ENCODE data around the gene WDPCP. TPM values are rescaled to one million over a fixed set of nuclear protein-coding genes. Genes with fewer than 3 reads are reported as not detected.
"Not testable (repeated sequence)": the region's sequence is repeated elsewhere in the genome, so short reads cannot be mapped to it uniquely, and the experiment has no call there.

The WDPCP gene
- total RNA-seq, 1 donor from 2014 or later = 4.3 TPM

DNA sequence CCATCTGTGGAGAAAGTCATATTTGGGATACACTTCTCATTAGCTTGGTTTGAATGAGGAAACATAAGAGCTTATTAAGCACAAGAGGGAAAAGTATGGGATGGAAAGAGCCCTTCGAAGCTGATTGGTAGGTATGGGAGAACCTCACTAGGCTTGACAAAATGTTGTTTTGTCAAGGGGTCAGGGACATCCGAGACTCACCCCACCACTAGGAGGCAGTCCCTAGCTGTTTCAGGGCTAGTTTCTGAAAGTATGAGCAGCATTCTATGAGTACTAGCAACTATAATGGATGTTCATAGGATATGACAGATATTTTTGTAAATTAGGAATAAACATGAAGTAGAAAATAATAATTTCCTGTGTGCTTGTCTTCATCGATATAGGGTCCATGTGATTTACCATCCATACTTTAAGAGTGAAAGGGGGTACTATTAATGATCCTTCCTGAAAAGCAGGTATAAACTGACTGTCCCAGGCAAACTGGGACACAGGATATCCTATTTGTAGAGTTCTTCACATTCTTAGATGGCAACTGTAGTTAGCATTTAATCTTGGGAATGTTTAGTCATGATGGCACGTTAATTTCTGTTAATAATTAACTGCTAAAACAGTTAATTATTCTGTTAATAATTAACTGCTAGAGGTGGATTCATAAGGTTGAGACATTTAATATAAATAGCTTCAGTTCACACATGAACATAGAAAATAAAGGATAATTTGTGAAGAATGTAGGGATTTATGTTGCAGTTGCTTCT, 509.2 kb downstream of the WDPCP start:
- H3K4me1 Mint-ChIP-seq (ENCODE audit: low read depth, unreplicated experiment) = no peaks in the 10 kb centered on the region
- no peaks in the 10 kb centered on the region for H3K36me3 Mint-ChIP-seq (ENCODE audit: unreplicated experiment)
- DNase-seq = peak; percentile 20
- H3K27me3 Mint-ChIP-seq (ENCODE audit: unreplicated experiment) = no peaks in the 10 kb centered on the region
- H3K4me3 Mint-ChIP-seq (ENCODE audit: unreplicated experiment) = no peak overlapping the region
- H3K9me3 Mint-ChIP-seq (ENCODE audit: unreplicated experiment) = no peaks in the 10 kb centered on the region
- TF ChIP-seq, protein P1, sequence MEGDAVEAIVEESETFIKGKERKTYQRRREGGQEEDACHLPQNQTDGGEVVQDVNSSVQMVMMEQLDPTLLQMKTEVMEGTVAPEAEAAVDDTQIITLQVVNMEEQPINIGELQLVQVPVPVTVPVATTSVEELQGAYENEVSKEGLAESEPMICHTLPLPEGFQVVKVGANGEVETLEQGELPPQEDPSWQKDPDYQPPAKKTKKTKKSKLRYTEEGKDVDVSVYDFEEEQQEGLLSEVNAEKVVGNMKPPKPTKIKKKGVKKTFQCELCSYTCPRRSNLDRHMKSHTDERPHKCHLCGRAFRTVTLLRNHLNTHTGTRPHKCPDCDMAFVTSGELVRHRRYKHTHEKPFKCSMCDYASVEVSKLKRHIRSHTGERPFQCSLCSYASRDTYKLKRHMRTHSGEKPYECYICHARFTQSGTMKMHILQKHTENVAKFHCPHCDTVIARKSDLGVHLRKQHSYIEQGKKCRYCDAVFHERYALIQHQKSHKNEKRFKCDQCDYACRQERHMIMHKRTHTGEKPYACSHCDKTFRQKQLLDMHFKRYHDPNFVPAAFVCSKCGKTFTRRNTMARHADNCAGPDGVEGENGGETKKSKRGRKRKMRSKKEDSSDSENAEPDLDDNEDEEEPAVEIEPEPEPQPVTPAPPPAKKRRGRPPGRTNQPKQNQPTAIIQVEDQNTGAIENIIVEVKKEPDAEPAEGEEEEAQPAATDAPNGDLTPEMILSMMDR (IDR thresholded peaks at IDR 0.05; ENCODE audit: partially characterized antibody, unreplicated experiment) = peak; percentile 36
- H3K27ac Mint-ChIP-seq (ENCODE audit: unreplicated experiment) = no peak overlapping the region

DNA sequence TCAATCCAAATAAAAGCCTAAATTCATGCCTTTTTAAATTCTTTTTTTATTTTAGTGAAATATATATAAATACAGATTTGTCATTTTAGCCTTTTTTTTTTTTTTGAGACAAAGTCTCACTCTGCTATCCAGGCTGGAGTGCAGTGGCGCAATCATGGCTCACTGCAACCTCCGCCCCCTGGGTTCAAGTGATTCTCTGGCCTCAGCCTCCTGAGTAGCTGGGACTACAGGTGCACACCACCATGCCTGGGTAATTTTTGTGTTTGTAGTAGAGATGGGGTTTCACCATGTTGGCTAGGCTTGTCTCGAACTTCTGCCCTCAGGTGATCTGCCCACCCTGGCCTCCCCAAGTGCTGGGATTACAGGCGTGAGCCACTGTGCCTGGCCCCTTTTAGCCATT, 513.9 kb downstream of the WDPCP start:
- not testable (repeated sequence) for H3K36me3 Mint-ChIP-seq (ENCODE audit: unreplicated experiment); H3K27ac Mint-ChIP-seq (ENCODE audit: unreplicated experiment); DNase-seq; H3K4me3 Mint-ChIP-seq (ENCODE audit: unreplicated experiment); H3K4me1 Mint-ChIP-seq (ENCODE audit: low read depth, unreplicated experiment); H3K9me3 Mint-ChIP-seq (ENCODE audit: unreplicated experiment); H3K27me3 Mint-ChIP-seq (ENCODE audit: unreplicated experiment)

DNA sequence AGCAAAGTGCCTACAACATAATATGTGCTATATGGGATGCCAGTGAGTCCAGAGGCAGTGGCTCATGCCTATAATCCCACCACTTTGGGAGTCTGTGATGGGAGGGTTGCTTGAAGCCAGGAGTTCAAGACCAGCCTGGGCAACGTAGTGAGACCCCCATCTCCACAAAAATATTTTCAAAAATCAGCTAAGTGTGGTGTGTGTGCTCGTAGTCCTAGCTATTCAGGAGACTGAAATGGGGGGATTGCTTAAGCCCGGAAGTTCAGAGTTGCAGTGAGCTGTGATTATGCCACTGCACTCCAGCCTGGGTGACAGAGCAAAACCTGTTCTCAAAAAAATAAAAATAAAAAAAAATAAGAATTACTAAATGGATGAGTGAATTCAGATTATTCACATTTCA, 514.3 kb downstream of the WDPCP start:
- H3K36me3 Mint-ChIP-seq (ENCODE audit: unreplicated experiment) = no peaks in the 10 kb centered on the region
- no peak for DNase-seq
- TF ChIP-seq, protein P1 (IDR thresholded peaks at IDR 0.05; ENCODE audit: partially characterized antibody, unreplicated experiment) = no peak
- no peak overlapping the region for H3K4me3 Mint-ChIP-seq (ENCODE audit: unreplicated experiment)
- H3K4me1 Mint-ChIP-seq (ENCODE audit: low read depth, unreplicated experiment) = no peaks in the 10 kb centered on the region
- no peaks in the 10 kb centered on the region for H3K27me3 Mint-ChIP-seq (ENCODE audit: unreplicated experiment)
- no peaks in the 10 kb centered on the region for H3K9me3 Mint-ChIP-seq (ENCODE audit: unreplicated experiment)
- H3K27ac Mint-ChIP-seq (ENCODE audit: unreplicated experiment) = no peak overlapping the region

DNA sequence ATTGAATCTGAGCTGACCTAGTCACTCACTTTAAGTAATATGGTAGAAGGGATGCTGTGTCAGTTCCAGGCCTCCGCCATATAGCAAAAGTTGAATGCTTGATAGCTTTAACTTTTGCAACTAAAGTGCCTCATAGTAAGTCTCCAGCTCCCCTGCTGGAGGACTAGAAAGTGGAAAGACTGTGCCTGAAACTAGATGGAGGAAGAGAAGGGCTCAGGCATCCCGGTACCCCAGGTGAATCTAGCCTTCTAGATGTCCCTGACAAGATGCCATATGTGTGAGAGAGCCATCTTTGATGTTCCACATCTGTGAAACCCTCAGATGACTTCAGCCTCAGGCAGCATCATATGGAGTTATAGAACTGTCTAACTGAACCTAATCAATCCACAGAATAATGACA, 516.6 kb downstream of the WDPCP start:
- Mint-ChIP-seq H3K4me1 (ENCODE audit: low read depth, unreplicated experiment) (no peaks in the 10 kb centered on the region), H3K9me3 (ENCODE audit: unreplicated experiment) (no peaks in the 10 kb centered on the region), H3K36me3 (ENCODE audit: unreplicated experiment) (no peaks in the 10 kb centered on the region), H3K27ac (ENCODE audit: unreplicated experiment) (no peak overlapping the region), H3K27me3 (ENCODE audit: unreplicated experiment) (no peaks in the 10 kb centered on the region), H3K4me3 (ENCODE audit: unreplicated experiment) (no peak overlapping the region)
- DNase-seq = no peak
- TF ChIP-seq, protein P1 (IDR thresholded peaks at IDR 0.05; ENCODE audit: partially characterized antibody, unreplicated experiment) = no peak

Other genes starting within 250 kb of the WDPCP start
- gene MDH1, start 486 bp upstream of the WDPCP start, total RNA-seq (ENCODE audit: unreplicated experiment) = 103 TPM